OCI-LY3 (cell line): ENCODE results near the gene OOSP2.
"Not testable (repeated sequence)": the region's sequence is repeated elsewhere in the genome, so short reads cannot be mapped to it uniquely, and the experiment has no call there.

Experiments
- EZH2phosphoT487 ChIP-seq: fragments of 200-600 bp; shearing (Covaris generic); IDR thresholded peaks from 2 replicates; pipeline ENCODE4 v1.6.1; 2018; ENCODE audit warnings: antibody characterized with exemption, mixed run types, low read depth
- TF ChIP-seq, protein P1 (sequence below): fragments of 200-600, 300-600 bp; sonication (generic); IDR thresholded peaks from 2 replicates; pipeline ENCODE4 v1.5.1; 2014; ENCODE audit warnings: antibody characterized with exemption, low read length, low read depth

- TF ChIP-seq, protein P1, sequence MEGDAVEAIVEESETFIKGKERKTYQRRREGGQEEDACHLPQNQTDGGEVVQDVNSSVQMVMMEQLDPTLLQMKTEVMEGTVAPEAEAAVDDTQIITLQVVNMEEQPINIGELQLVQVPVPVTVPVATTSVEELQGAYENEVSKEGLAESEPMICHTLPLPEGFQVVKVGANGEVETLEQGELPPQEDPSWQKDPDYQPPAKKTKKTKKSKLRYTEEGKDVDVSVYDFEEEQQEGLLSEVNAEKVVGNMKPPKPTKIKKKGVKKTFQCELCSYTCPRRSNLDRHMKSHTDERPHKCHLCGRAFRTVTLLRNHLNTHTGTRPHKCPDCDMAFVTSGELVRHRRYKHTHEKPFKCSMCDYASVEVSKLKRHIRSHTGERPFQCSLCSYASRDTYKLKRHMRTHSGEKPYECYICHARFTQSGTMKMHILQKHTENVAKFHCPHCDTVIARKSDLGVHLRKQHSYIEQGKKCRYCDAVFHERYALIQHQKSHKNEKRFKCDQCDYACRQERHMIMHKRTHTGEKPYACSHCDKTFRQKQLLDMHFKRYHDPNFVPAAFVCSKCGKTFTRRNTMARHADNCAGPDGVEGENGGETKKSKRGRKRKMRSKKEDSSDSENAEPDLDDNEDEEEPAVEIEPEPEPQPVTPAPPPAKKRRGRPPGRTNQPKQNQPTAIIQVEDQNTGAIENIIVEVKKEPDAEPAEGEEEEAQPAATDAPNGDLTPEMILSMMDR = not testable (repeated sequence)
- not testable (repeated sequence) for TF ChIP-seq EZH2phosphoT487
Measured at GRCh38 chr11:60020376-60020775, 19.8 kb upstream of the OOSP2 start.
